SJSA1 (cell line): ENCODE data around the gene LENEP. TPM values are rescaled to one million over a fixed set of nuclear protein-coding genes. Genes with fewer than 3 reads are reported as not detected.

ENCODE experiments used
- DNase-seq, 2 experiments: peaks; one replicate each; pipeline ENCODE4 v3.0.0-alpha.2; 2015 to 2020; ENCODE audit warnings: low spot score in 2 of 2, low read depth in 1 of 2
- H3K27ac ChIP-seq: fragments of 250-450 bp; sonication (Bioruptor Pico); 2 replicates; pipeline ENCODE4 v1.5.1; 2020; ENCODE audit warnings: mild to moderate bottlenecking, moderate library complexity
- H3K27me3 ChIP-seq: fragments of 250-450 bp; sonication (Bioruptor Pico); replicated peaks from 2 replicates; pipeline ENCODE4 v1.5.1; 2020; ENCODE audit warnings: mild to moderate bottlenecking, moderate library complexity
- H3K36me3 ChIP-seq: fragments of 250-450 bp; sonication (Bioruptor Pico); 2 replicates; pipeline ENCODE4 v1.5.1; 2020; ENCODE audit warnings: mild to moderate bottlenecking
- H3K4me1 ChIP-seq: fragments of 250-450 bp; sonication (Bioruptor Pico); replicated peaks from 2 replicates; pipeline ENCODE4 v1.6.1; 2021; ENCODE audit warnings: mild to moderate bottlenecking
- H3K4me3 ChIP-seq: fragments of 250-450 bp; sonication (Bioruptor Pico); 2 replicates; pipeline ENCODE4 v1.5.1; 2020; ENCODE audit warnings: mild to moderate bottlenecking
- H3K9me3 ChIP-seq: fragments of 250-450 bp; sonication (Bioruptor Pico); replicated peaks from 2 replicates; pipeline ENCODE4 v1.5.1; 2020; ENCODE audit warnings: mild to moderate bottlenecking
- total RNA-seq: library from RNA; depleted of rRNA; stranded (reverse); fragments of >200 nt; shearing (Covaris generic); gene quantifications from 2 replicates; pipeline ENCODE4 v1.2.3, GENCODE V29; 2014

The LENEP gene
- total RNA-seq, 1 experiment from 2014 or later, result not detected

- Histone ChIP-seq H3K9me3 (no peaks in the 10 kb centered on the region), H3K27me3 (no peaks in the 10 kb centered on the region), H3K4me1 (peaks cover 19% of the 10 kb centered on the region), H3K36me3 (no peaks in the 10 kb centered on the region), H3K27ac (no peak overlapping the region), H3K4me3 (no peak overlapping the region)
- no peak for DNase-seq
These were observed 28.9 kb downstream of the LENEP start for GRCh38 chr1:155022136-155022926.

DNA sequence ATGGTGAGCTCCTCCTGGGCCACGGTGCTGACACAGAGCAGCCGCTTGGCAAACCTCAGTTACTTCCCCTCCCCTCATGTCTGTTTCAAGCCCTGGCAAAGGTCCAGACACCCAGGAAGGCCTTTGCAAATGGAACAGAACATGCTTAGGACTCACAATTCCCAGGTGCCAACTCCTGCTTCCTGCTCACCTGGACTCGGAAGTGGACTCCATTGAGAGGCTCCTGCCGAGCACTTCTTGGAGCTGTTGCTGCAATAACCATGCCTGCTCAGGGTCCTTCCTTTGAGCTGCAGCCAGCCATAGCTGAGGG lies 29.5 kb downstream of the LENEP start:
- no peak for DNase-seq
- no peaks in the 10 kb centered on the region for H3K9me3 ChIP-seq
- H3K27ac ChIP-seq, result no peak overlapping the region

GRCh38 chr1:155023627-155024026 lies 30.2 kb downstream of the LENEP start:
- peaks cover 11% of the 10 kb centered on the region for H3K4me1 ChIP-seq
- no peak overlapping the region for H3K4me3 ChIP-seq
- no peaks in the 10 kb centered on the region for H3K36me3 ChIP-seq
- H3K9me3 ChIP-seq, result no peaks in the 10 kb centered on the region
- H3K27ac ChIP-seq, result no peak overlapping the region
- H3K27me3 ChIP-seq, result no peaks in the 10 kb centered on the region
- DNase-seq, result no peak

More for the DNA sequence above, 29.5 kb downstream of the LENEP start:
- H3K4me3 ChIP-seq, result no peak overlapping the region
- no peaks in the 10 kb centered on the region for H3K27me3 ChIP-seq
- H3K4me1 ChIP-seq, result peaks cover 14% of the 10 kb centered on the region
- H3K36me3 ChIP-seq, result no peaks in the 10 kb centered on the region

DNA sequence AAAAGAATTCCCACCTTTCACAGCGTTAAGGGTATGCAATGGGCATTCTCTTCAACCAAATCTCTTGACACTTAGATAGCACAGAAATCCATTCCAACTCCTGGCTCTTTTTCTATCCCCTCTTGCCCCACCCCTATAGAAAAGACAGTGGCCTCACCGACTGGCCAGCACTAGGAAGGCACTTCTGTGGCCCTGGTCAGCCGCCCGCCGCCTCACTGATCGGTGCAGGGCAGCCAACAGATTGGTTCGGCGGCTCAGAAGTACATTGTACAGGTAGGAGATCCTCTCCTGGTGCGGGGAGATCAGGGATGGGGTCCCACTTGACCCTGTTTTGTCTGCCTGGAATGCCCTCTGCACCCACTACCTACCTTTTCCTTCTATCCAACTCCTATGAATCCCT lies 30.9 kb downstream of the LENEP start:
- Histone ChIP-seq H3K36me3 (no peaks in the 10 kb centered on the region), H3K4me3 (no peak overlapping the region), H3K4me1 (peaks cover 6% of the 10 kb centered on the region), H3K27ac (no peak overlapping the region), H3K9me3 (no peaks in the 10 kb centered on the region), H3K27me3 (no peaks in the 10 kb centered on the region)
- DNase-seq, result no peak

- no peak overlapping the region for H3K4me3 ChIP-seq
- no peak for DNase-seq
- no peaks in the 10 kb centered on the region for H3K27me3 ChIP-seq
- no peaks in the 10 kb centered on the region for H3K36me3 ChIP-seq
- H3K4me1 ChIP-seq, result peaks cover 6% of the 10 kb centered on the region
- no peaks in the 10 kb centered on the region for H3K9me3 ChIP-seq
- H3K27ac ChIP-seq, result no peak overlapping the region
These were observed 32.8 kb downstream of the LENEP start for GRCh38 chr1:155026154-155026553.

- peaks cover 6% of the 10 kb centered on the region for H3K4me1 ChIP-seq
- no peaks in the 10 kb centered on the region for H3K36me3 ChIP-seq
- H3K27ac ChIP-seq, result no peak overlapping the region
- no peaks in the 10 kb centered on the region for H3K27me3 ChIP-seq
- DNase-seq, result peak in 1 of 2 experiments; percentile 18
- H3K9me3 ChIP-seq, result no peaks in the 10 kb centered on the region
- H3K4me3 ChIP-seq, result no peak overlapping the region
These were observed 33.2 kb downstream of the LENEP start for GRCh38 chr1:155026588-155026987.

DNA sequence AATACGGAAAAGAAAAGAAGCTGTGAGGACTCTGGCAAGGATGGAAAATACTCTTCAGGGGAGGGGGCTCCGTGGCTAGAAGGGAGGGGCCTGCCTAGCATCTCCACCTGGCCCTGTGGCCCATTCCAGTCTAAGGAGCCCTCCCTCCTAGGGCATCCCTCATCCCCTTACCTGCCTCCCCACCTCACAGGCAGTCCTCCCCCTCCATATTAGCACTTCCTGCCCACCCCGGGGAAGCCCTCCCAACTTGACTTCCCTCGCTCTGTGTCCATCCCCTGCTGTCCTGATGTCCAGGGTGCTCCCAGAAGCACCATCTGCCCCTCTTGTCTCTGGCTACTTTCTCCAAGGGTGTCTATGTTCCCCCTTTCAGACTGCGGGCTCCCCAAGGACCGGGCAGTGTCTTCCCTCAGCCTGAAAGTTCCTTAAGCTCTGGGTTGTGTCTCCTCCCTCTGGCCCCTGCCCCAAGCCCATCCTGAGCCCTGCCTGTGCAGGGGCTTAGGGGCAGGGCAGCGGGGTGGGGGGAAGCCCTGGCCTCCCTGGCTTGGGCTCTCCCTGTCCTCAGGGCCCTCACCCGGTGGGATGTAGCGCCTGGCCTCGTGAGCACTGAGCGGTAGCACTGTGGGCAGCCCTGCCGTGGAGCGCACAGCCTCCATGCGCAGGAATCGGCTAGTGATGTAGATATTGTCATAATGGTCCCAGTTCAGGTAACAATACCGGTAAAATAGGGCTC lies 36.3 kb downstream of the LENEP start:
- peaks cover 6% of the 10 kb centered on the region for H3K4me1 ChIP-seq
- no peaks in the 10 kb centered on the region for H3K9me3 ChIP-seq
- DNase-seq, result no peak
- H3K27me3 ChIP-seq, result no peaks in the 10 kb centered on the region; the same call in 1 of the 2 replicates
- no peak overlapping the region for H3K4me3 ChIP-seq
- H3K27ac ChIP-seq, result no peak overlapping the region
- no peaks in the 10 kb centered on the region for H3K36me3 ChIP-seq

- DNase-seq, result no peak
- no peak overlapping the region for H3K4me3 ChIP-seq
- no peaks in the 10 kb centered on the region for H3K36me3 ChIP-seq
- H3K27me3 ChIP-seq, result no peaks in the 10 kb centered on the region; the same call in 1 of the 2 replicates
- H3K27ac ChIP-seq, result no peak overlapping the region
- H3K9me3 ChIP-seq, result no peaks in the 10 kb centered on the region
- peaks cover 6% of the 10 kb centered on the region for H3K4me1 ChIP-seq
These were observed 36.9 kb downstream of the LENEP start for GRCh38 chr1:155030243-155030795.

GRCh38 chr1:155030899-155031298 lies 37.5 kb downstream of the LENEP start:
- Histone ChIP-seq H3K9me3 (no peaks in the 10 kb centered on the region), H3K27ac (no peak overlapping the region), H3K4me3 (no peak overlapping the region), H3K36me3 (no peaks in the 10 kb centered on the region), H3K27me3 (no peaks in the 10 kb centered on the region; the same call in 1 of the 2 replicates), H3K4me1 (peaks cover 6% of the 10 kb centered on the region)
- DNase-seq, result no peak

DNA sequence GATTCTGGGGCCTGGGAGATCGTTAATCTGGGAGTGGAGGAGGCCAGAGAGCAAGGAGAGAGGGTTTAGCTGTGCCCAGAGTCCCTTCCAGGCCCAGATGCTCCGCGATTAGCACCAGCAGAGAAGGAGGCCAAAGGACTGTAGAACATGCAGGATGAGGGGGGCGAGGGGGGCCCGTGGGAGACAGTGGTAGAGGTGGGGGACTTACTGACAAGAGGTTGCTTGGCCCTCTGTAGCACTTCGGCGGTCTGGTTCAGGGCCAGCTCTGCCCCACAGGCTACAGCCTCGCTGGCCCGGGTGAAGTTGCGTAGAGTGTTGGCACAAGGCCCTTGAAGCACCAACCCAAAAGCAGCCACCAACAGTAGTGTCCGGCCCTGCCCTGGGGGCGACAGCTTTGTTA lies 39.5 kb downstream of the LENEP start:
- no peaks in the 10 kb centered on the region for H3K4me1 ChIP-seq
- H3K27me3 ChIP-seq, result peaks cover 4% of the 10 kb centered on the region; the same call in 1 of the 2 replicates
- H3K9me3 ChIP-seq, result no peaks in the 10 kb centered on the region
- DNase-seq, result no peak
- H3K4me3 ChIP-seq, result no peak overlapping the region
- no peaks in the 10 kb centered on the region for H3K36me3 ChIP-seq
- no peak overlapping the region for H3K27ac ChIP-seq

DNA sequence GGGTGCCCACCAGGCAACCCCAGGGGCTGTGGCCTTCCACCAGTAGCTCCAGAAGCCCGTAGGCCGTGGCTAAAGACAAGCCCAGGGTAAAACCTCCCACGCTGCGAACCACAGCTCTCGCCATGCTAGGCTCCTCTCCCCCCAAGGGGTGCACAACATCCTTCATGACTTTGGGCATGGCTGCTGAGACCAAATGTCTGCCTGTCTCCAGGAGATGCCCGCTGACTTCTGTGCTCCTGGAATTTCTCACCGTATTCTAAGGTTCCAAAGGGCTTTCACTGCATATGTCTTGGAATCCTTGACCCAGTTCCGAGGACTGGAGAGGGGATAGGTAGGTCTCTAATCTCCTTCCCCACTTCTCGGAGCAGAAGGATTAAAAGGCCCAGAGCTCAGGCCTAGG lies 40.1 kb downstream of the LENEP start, which contains the start of the genes DCST1 and DCST2:
Gene DCST1 (plus strand): TSS at position 301 of the 400 bp plus-strand sequence. CDS start 213 bp downstream, outside the sequence.
Gene DCST2 (minus strand): TSS at position 258 of the 400 bp plus-strand sequence. CDS start 80 bp downstream, at position 178.
- Histone ChIP-seq H3K27ac (no peak within 1 kb of the TSS), H3K4me3 (no peak within 1 kb of the TSS), H3K36me3 (no peaks in the 10 kb centered on the region), H3K9me3 (no peaks in the 10 kb centered on the region), H3K4me1 (no peaks in the 10 kb centered on the region), H3K27me3 (peaks cover 4% of the 10 kb centered on the region; the same call in 1 of the 2 replicates)
- no peak for DNase-seq

- Histone ChIP-seq H3K4me1 (no peaks in the 10 kb centered on the region), H3K27me3 (peaks cover 4% of the 10 kb centered on the region; the same call in 1 of the 2 replicates), H3K36me3 (no peaks in the 10 kb centered on the region), H3K27ac (no peak overlapping the region), H3K4me3 (no peak overlapping the region), H3K9me3 (no peaks in the 10 kb centered on the region)
- no peak for DNase-seq
These were observed 41.2 kb downstream of the LENEP start for GRCh38 chr1:155034318-155035208.

GRCh38 chr1:155035936-155036335 lies 42.5 kb downstream of the LENEP start:
- no peaks in the 10 kb centered on the region for H3K9me3 ChIP-seq
- no peak for DNase-seq
- H3K4me1 ChIP-seq, result no peaks in the 10 kb centered on the region
- H3K4me3 ChIP-seq, result no peak overlapping the region
- peaks cover 4% of the 10 kb centered on the region; the same call in 1 of the 2 replicates for H3K27me3 ChIP-seq
- H3K27ac ChIP-seq, result no peak overlapping the region
- no peaks in the 10 kb centered on the region for H3K36me3 ChIP-seq
